ENCODE measurements around the gene PDP2. TPM values are rescaled to one million over a fixed set of nuclear protein-coding genes. Genes with fewer than 3 reads are reported as not detected.
"Not testable (repeated sequence)": the region's sequence is repeated elsewhere in the genome, so short reads cannot be mapped to it uniquely, and the experiment has no call there.

PDP2 gene
- total RNA-seq, 1 donor from 2014 or later = 11.5 TPM

- no peak for DNase-seq (ENCODE audit: low spot score)
Measured at GRCh38 chr16:66853261-66854139, 26.8 kb upstream of the PDP2 start.

GRCh38 chr16:66856184-66856730 lies 24.1 kb upstream of the PDP2 start:
- no peak for DNase-seq (ENCODE audit: low spot score)

- DNase-seq (ENCODE audit: low spot score) = no peak
Measured at GRCh38 chr16:66856801-66857200, 23.5 kb upstream of the PDP2 start.

- DNase-seq (ENCODE audit: low spot score) = no peak
Measured at GRCh38 chr16:66857437-66857836, 22.9 kb upstream of the PDP2 start.

- DNase-seq (ENCODE audit: low spot score) = no peak
Measured at GRCh38 chr16:66858740-66859396, 21.4 kb upstream of the PDP2 start.

- DNase-seq (ENCODE audit: low spot score) = no peak
Measured at GRCh38 chr16:66859397-66860068, 20.8 kb upstream of the PDP2 start.

GRCh38 chr16:66862023-66862520 lies 18.2 kb upstream of the PDP2 start:
- no peak for DNase-seq (ENCODE audit: low spot score)

GRCh38 chr16:66863707-66864106 lies 16.6 kb upstream of the PDP2 start:
- DNase-seq (ENCODE audit: low spot score) = no peak

GRCh38 chr16:66869424-66869823 lies 10.9 kb upstream of the PDP2 start:
- no peak for DNase-seq (ENCODE audit: low spot score)

GRCh38 chr16:66871363-66871762 lies 9.0 kb upstream of the PDP2 start:
- not testable (repeated sequence) for DNase-seq (ENCODE audit: low spot score)

GRCh38 chr16:66871840-66872239 lies 8.5 kb upstream of the PDP2 start:
- DNase-seq (ENCODE audit: low spot score) = no peak

- no peak for DNase-seq (ENCODE audit: low spot score)
Measured at GRCh38 chr16:66872559-66872942, 7.8 kb upstream of the PDP2 start.

- DNase-seq (ENCODE audit: low spot score) = peak; percentile 91
Measured at GRCh38 chr16:66872943-66873684, 7.2 kb upstream of the PDP2 start.

- no peak for DNase-seq (ENCODE audit: low spot score)
Measured at GRCh38 chr16:66873685-66874055, 6.6 kb upstream of the PDP2 start.

- DNase-seq (ENCODE audit: low spot score) = no peak
Measured at GRCh38 chr16:66874079-66874775, 6.1 kb upstream of the PDP2 start.

GRCh38 chr16:66878067-66878466 lies 2.2 kb upstream of the PDP2 start:
- no peak for DNase-seq (ENCODE audit: low spot score)

GRCh38 chr16:66881014-66881417 lies 701 bp downstream of the PDP2 start:
- no peak for DNase-seq (ENCODE audit: low spot score)

- no peak for DNase-seq (ENCODE audit: low spot score)
Measured at GRCh38 chr16:66881560-66881959, 1.2 kb downstream of the PDP2 start.

- DNase-seq (ENCODE audit: low spot score) = no peak
Measured at GRCh38 chr16:66881964-66882508, 1.7 kb downstream of the PDP2 start.

- no peak for DNase-seq (ENCODE audit: low spot score)
Measured at GRCh38 chr16:66882702-66883101, 2.4 kb downstream of the PDP2 start.

GRCh38 chr16:66885491-66885890 lies 5.2 kb downstream of the PDP2 start:
- DNase-seq (ENCODE audit: low spot score) = no peak

Data from ureter (tissue), 1 donor.